ENCODE data around the gene TERB1.

GRCh38 chr16:66728804-66729203 is 72.6 kb downstream of the TERB1 start:
- TF ChIP-seq CTCF (tag by site-specific recombination; IDR thresholded peaks at IDR 0.05) (no peak), ZNF366 (tag by site-specific recombination; conservative IDR thresholded peaks at IDR 0.05) (no peak), ZNF292 (tag by site-specific recombination; IDR thresholded peaks at IDR 0.05; ENCODE audit: borderline replicate concordance, low read depth) (no peak), ZNF26 (tag by site-specific recombination; IDR thresholded peaks at IDR 0.05) (no peak), MZF1 (tag by site-specific recombination; IDR thresholded peaks at IDR 0.05; ENCODE audit: borderline replicate concordance) (no peak), KLF16 (tag by site-specific recombination; IDR thresholded peaks at IDR 0.05) (no peak), ZNF23 (tag by site-specific recombination; IDR thresholded peaks at IDR 0.05; ENCODE audit: borderline replicate concordance) (no peak), REST (tag by site-specific recombination; IDR thresholded peaks at IDR 0.05) (no peak)

Data from HEK293 (cell line).